ENCODE measurements around the gene MAPKAP1.

Gene MAPKAP1

DNA sequence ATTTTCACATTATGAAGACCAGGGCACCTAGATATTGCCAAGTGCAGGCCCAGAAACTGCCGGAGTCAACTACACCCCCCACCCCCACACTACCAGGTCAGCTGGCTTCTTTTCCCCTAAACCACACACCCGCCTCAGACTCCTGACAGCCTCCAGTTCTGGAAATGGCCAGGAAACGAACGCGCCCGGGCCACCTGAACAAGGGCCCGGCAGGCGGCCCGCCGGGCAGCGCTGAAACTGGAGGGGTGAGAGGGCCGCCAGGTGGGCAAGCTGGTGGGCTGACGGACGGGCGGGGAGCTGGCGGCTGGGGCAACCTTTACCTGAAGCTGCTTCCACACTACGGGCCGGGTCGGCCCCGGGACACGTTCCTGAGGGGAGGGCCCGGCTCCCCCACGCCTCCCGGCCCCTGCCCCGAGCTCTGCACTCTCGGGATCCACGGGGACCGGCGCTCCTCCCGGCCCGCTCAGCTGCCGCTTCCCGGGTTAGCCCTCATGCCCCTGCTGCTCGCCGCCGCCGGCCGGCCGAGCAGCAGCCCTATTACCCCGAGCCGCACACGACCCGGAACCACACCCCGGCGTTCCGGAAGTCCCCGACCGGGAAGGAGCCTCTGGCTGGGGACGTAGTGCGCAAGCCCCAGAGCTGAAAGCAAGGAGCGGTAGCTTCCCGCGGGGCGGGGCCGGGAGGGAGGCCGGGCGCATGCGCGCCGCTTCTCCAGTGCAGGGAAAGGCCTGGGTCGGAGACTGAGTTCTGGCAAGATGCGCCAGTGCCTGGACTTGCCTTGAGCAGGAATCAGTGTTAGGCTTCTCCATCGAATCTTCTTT, at the start of gene MAPKAP1:
MAPKAP1 (minus strand) TSS at position 558 of the 821 bp plus-strand sequence. CDS start 34,634 bp downstream, outside the sequence.
- peak; percentile 97 for DNase-seq

DNA sequence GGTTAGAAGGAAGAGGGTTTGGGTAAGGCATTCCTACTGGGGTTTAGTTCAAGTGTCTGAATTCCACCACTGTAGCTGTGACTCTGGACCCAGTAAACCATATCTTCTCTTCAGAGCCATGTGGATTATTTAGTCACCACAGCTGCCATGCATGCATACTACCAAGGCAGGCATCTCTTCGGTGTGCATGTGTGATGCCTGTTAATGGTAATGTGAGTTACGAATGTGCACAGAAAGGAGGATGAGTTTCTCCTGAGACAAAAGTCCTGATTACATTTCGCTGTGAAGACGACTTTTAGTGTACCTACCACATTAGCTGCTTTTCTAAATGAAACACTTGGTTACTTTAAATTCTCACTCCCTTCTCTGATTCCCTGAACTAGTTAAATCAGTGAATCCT, 49.5 kb upstream of the MAPKAP1 start:
- DNase-seq = no peak

DNA sequence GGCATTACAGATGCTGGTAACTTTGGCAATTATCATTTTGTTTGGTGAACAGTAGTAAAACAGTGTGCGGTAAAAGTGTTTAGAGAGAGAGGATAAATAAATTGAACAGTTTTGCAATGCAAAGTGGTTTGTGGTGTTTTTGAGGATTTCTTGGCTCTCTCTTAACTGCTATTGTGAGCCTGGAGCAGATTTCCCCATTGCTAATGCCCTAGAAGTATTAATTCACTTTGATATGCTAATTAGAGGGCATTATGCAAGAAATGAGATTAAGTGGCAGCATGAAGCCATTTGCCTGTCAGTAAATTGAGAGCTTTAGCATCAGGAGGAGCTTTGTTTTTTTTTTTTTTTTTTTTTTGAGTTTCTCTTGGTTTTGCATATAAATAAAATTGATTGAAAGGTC, 48.3 kb upstream of the MAPKAP1 start:
- no peak for DNase-seq

DNA sequence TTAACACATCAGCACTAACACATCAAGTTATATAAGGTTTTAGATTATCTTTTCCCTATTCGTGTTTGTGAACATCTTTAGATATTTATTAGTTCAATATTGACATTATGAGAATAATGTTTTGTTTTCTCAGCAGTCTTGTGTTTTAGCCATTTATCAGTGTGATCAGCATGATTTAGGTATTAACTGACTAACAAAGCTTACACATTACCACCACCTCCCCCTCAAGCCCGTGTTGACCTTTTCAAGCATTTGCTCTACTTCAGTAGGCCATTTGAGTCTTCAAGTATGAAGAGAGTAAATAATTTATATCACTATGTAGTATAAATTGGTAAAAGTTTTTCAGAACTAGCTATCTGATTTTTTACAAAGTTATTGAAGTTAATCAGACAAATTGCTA, 47.1 kb upstream of the MAPKAP1 start:
- no peak for DNase-seq

DNA sequence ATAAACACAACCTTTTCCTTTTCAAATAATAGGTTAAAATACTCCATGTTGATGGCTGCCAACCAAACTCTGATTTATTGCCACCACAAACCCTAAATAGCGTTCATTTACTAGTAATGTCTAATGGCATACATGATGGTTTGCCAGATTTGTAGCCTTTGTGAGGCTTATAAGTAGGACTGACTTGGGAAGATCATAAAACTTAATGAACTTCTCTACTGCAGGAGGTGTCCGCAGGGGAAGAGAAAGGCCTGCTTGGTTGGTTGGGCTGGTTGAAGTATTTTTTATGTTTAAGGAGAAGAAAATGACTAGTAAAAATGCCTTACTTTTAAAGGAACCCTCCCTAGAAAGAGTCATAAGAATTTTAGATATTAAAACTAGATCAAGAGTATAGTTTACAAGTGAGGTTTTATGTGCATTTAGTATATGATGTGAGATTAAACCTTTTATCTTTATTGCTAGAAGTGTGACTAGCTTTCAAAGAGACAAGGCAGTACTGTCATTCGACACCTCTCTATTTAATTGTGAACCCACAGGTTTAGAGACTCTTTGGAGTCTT, 45.1 kb upstream of the MAPKAP1 start:
- no peak for DNase-seq

DNA sequence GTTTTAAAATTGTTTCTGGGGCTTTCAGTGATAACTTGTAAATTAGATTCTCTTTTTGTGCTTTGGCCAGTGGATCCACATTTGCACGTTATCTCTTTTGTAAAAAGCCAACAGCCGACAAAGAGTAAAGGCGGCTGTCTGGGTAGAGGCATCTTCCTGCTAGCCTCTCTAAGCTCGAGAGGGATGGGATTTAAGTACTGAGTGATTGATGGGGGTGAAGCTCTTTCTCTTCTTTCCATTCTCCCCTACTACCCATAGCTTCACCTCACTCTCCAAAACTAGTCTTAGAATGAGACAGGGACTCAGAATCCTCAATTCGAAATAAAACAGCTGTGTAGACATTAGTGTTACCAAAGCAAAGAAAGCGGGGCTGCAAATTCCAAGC, 43.6 kb upstream of the MAPKAP1 start:
- DNase-seq = no peak

DNA sequence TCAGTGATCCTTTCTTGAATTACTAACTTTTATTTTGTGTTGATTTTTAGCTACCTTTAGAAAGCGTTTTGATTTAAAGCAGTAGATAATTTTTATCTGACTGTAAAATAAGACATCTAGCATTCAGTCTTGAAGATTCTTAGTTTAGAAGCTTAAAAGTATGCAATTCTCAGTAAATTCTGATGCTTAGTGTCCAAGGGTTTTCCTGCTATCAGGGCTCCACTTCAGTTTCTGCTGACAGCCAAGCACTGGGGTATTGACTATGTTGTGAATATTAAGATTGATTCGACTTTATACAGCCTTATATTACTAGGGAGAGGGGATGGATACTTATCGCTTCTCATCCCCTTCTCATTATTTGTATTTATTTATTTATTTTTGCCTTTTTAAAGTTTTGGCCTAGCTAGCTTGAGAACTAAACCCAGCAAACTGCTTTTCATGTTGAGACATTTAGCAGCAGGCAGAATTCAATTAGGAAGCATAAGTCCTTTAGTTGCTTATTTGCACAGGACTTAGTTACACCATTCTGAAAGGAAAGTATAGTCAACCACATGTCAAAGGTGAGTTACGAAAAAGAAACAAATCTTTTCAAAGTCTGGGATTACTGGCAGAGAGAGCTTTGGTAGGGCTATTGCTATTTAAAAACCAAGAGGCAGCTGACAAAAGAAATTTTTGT, 43.1 kb upstream of the MAPKAP1 start:
- no peak for DNase-seq

DNA sequence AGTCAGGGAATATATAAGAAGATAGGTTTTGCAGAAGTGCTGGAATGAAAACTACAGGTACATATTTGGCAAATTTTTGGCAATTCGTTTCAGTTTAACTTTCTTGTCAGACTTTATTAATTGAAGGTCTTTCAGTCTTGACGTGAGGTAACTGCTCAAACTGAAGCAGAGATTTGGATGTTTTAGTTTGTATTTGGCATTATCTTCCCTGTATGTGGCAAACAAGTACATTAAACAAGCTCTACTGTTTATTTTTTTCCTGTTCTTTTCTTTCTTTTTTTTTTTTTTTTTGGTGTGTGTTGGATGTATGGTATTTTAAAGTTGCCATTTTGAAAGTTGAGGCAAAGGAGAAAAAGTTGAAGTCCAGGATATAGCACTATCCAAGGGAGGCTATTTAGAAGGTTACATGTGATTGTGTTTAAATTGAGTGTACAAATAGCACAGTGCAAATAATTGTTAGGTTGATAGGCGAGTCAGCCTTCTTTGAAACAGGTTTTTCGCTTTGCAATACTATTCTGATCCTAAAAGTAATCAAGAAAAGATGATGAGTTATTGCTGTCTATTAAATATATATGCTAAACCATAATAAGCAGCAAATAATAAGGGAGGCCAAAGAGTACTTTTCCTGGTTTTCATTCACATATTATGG, 42.4 kb upstream of the MAPKAP1 start:
- DNase-seq = no peak

DNA sequence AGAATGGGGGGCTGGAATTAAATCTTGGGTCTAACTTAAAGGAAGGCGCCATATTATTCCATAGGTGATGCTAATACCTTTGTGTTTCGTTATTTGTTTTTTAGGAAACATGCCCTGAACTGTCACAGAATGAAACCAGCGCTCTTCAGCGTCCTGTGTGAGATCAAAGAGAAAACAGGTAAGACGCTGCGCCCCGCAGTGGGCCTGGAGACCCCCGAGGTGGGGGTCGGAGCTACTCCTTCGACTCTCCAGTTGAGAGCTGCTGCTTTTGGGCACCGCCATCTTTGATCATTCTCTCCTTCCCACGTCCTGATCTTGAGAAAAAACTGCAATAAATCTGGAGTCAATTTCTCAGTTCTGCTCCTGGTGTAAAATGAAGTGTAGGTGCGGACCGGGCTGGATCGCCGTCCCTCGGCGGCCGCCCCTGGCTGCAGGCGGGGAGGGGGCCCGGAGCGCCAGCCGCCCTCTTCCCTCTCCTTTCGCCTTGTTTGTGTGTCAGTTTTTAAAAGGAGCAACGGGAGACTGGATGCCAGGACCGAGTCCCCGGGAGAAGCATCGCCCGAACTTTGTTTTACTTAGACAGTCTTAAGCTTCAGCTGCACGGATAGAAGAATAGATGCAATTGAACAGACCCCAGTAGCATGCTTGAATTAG, 41.6 kb upstream of the MAPKAP1 start:
- no peak for DNase-seq

DNA sequence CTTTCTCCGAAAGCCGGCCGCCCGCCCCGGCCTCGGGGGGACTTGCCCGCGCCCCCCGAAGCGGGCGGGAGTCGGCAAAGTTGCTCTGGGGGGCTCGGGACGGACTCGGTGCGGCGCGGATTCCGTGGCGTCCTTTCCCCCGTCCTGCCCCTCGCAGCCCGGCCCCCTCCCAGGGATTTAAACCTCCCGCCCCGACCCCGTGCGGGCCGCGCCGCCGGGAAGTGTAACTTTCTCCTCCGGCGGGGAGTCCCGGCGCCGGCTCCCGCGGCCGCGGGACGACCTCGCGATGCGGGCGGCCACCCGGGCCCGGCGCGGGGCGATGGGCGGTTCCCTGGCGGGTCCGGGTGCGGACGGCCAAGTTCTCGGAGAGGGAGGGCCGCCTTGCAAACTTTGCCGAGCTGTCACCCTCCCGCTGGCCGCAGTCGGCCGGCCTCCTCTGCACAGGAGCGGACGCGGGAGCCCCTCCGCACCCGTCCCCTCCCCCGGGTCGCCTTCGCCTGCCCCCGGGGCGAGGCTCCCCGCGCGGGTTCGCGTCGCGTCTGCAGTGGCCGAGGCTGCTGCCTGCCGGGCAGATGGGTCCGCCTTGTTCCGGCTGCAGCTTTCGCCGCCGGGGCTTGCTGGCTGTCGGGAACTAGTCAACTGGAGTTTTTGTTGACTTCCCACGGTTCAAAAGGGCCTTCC, 40.9 kb upstream of the MAPKAP1 start:
- DNase-seq = peak; percentile 46

DNA sequence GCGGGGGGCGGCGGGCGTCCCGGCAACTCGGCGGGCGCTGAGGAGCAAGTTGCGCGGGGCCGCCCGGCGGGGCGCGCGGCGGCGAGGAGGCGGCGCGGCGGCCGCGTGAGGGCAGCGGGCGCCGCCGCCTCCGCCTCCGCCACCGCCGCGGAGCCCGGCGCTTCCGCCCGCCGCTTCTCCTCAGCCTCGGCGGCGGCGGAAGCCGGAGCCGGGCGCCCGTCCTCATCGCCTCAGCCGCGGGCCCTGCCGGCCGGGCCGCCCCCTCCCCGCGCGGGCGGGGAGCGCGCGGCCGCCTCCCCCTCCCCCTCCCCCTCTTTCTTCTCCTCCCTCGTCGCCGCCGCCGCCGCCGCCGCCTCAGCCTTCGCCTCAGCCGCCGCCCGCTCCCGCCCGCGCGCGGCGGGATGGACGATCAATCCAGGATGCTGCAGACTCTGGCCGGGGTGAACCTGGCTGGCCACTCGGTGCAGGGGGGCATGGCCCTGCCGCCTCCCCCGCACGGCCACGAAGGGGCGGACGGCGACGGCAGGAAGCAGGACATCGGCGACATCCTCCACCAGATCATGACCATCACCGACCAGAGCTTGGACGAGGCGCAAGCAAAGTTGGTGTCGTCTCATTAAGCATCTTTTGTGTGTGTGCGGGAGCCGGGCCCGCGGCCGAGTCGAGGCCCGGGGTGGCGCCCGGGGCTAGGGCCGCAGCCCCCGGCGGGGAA, 40.2 kb upstream of the MAPKAP1 start, which contains the start of gene PBX3:
PBX3 (plus strand) TSS at position 321 of the 712 bp plus-strand sequence.
- peak; percentile 48 for DNase-seq

DNA sequence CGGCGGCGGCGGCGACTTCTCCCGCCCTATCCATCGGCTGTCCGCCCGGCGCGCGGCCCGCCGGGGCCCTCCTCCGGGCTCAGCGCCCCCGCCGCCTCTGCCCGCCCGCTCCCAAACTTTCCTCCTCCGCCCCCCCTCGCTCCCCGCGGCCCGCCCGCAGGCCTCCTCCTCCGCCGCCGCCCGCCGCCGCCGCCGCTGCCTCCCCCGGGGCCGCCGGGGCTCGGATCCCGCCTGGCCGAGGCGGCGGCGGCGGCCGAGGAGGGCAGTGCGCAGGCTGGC, 39.7 kb upstream of the MAPKAP1 start:
- DNase-seq = no peak

DNA sequence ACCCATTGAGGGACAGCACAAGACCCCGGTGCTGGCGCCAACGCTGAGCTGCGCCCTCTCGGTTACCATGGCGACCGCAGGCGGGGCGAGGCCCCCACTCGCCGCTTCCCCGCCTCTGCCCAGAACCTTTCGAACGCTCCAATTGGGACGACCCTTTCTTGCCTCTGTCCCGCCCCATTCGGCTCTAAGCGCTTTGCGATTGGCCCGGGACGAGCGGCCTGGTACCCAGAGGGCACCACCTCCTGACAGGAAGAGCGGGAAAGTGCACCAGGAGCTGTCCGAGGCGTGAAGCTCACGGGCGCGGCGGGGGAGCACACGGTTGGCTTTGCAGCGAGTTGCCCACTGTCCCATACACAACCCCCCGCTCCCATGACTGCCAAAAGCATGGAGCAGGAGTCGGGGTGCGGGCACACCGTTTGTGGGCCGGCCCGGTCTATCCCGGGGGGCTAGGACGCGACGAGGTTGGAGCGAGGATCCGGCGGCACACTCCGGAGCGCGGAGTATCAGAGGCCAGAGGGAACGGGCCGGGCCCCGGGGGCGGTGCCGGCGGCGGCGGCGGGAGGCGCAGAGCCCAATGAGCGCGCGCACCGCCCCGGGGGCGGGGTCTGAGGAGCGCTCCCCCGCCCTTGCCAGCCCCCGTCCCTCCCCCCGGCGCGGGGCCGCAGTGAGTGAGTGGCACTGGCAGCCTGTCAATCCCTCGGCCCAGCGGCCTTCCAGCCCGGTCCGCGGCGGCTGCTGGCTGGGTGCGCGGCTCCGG, 39.2 kb upstream of the MAPKAP1 start:
- peak; percentile 96 for DNase-seq

DNA sequence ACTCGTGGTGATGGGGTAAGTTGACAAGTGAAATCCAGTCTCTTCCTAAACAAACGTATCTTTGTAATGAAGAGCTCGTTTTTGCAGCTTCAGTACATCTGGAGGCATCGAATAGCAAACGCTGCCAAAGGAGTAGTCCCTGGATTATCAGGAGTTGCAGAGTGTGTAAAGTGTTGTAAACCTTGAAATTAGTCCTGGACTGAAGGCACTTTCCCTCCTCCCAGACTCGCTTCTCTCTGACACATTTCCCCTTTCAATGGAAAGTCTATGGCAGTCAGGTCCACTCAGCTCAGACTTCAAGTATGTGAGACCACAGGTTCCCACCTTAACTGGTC, 38.6 kb upstream of the MAPKAP1 start:
- DNase-seq = no peak

DNA sequence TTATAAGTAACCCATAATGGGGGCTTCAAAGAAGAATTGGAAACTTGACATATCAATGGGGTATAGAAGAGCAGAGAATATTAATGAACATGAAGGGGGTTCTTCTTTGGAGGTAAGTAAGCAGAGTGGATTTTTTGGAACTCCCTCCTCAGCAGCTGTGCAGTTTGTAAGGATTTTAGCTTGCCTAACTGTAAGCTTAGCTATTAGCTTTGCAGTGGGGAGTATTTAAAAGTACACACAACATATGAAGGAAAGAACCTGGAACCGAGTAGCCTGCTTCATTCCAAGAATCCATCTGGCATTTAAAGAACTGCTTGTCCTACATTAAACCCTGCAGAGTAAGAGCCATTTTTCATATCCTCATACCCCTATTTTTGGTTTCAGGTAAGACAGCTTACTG, 38.0 kb upstream of the MAPKAP1 start:
- DNase-seq = no peak

DNA sequence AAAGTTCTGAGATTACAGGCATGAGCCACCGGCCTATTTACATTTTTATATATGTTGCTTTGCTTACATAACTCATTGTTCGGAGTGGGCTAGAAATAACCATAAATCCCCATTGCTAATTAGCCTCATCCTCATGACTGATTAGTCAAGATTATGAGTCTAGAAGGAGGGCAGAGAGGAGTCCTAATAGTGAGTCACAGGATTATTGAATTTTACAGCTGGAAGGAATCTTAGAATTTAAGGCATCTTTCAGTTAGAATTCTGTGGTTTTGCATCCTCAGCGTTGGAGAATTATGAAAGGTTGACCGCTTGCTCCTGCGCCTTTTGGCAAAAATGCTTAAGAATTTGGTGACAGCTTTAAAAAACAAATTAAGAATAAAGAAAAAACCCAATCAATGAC, 37.6 kb upstream of the MAPKAP1 start:
- DNase-seq = no peak

DNA sequence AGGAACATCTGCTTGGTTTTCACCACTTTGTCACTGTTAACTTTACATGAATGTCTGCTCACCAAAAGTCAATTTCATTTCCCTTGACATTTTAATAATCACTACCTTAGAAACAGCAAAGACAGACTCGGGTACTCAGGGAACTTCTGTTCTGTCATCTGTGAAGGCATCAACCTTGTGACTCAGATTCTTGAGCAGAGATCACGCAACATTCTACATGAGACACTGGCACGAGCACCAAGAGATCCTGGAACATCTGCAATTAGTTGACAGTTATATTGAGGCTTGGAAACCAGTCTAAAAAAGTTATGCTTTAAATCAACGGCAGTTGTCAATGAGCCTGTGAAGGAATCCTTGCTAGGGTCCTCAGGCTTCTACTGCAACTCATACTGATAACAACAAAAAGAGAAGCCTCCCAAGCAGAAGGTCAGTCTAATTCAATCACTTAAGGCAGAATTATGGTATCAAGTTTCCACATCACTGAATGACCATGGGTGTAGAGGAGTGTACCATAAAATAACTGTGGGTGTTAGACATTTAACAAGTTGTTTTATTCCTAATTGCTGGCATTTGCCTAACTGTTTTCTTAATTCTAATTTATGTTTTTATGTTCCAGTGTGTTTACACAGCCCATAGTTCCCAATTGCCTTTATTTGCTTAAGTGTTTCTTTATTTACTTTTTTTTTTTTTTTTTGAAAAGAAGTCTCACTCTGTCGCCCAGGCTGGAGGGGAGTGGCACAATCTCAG, 36.8 kb upstream of the MAPKAP1 start:
- peak; percentile 45 for DNase-seq

DNA sequence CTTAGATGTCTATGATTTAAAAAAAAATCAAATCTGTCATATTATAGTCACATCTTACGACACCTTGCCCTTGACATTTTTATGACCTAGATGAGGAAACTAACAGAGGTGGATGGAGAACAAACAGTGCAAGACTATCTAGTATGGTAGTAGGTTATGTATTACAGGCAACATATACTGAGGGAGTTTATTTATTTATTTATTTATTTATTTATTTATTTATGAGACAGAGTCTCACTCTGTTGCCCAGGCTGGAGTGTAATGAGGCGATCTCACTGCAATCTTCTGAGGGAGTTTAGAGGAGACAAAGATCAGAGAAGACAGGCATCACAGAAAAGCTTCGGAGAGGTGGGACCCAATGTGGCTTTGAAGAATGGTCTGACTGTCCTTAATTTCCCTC, 35.6 kb upstream of the MAPKAP1 start:
- DNase-seq = no peak

DNA sequence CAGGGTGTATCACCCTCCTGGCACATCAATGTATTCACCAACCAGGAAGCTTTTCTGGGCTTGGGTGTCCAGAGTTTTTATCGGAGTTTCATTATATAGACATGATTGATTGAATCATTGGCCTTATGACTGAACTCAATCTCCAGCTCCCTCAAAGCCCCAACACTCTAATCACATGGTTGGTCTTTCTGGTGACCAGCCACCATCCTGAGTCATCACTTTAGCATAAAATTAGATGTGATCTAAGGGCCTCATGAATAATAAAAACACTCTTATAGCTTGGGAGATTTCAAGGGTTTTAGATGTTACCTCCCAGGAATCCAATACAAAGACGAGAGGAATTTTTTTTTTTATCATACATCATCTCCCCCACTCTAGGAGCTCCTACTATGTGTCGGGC, 32.4 kb upstream of the MAPKAP1 start:
- DNase-seq = no peak

DNA sequence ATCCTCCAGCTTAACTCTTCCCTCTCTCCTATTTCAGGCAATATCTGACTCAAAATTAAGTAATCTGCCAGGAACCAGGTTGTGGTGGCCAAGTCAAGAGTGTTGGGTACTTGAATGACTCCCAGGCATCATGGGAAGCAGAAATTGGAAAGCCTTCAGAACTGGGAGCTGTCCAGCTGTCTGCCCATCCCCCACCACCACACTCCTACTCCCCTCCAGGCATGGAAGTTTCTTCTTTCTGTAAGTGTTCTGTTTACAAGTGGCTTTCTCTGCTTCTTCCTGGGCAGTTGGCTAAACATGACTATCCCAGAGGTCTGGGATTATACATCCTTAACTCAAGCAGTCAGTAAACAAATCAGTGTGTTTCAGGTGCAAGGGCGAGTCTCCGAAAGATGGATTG, 25.6 kb upstream of the MAPKAP1 start:
- no peak for DNase-seq

DNA sequence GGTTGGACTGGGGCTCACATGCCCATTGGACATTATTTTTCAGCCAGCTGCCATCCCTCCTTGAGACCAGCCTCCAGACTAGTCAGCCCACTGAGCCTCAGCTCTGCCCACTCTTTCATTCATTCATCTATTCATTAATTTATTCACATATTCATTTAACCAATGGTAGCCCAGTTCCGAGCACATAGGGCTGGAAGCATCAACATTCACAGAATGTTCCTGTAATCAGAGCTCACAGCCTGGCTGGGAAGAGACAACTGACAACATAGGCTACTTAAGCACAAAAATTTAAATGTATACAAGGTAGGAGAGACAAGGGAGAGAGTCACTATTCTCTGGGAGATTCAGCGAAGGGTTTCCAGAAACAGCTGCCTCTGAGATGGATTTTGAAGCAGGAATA, 23.2 kb upstream of the MAPKAP1 start:
- DNase-seq = no peak
